Esophagus squamous epithelium (tissue), 5 donors: ENCODE measurements around the gene ADPRHL1. TPM values are rescaled to one million over a fixed set of nuclear protein-coding genes. Genes with fewer than 3 reads are reported as not detected.

ENCODE experiments used
- DNase-seq: peaks from one replicate; lab custom pipeline; 2025; lab: John Stamatoyannopoulos, UW
- H3K27ac ChIP-seq, 4 donors: fragments of 200-600 bp; sonication (generic); one replicate each; pipeline ENCODE4 v1.5.1; 2016 to 2019; ENCODE audit warnings: mild to moderate bottlenecking in 1 of 4
- H3K27me3 ChIP-seq, 4 donors: fragments of 200-600 bp; sonication (generic); 1 replicate in 3 of 4; 2 replicates in 1 of 4; pipeline versions ENCODE4 v1.5.1 to v1.6.0; 2017 to 2021; ENCODE audit warnings: antibody characterized with exemption in 1 of 4
- H3K36me3 ChIP-seq, 3 donors: fragments of 200-600 bp; sonication (generic); one replicate each; pipeline ENCODE4 v1.5.1; 2016 to 2019
- H3K4me1 ChIP-seq, 3 donors: fragments of 200-600 bp; sonication (generic); one replicate each; pipeline ENCODE4 v1.5.1; 2017 to 2019
- H3K4me3 ChIP-seq, 4 donors: fragments of 200-600 bp; sonication (generic); 1 replicate in 3 of 4; 2 replicates in 1 of 4; pipeline ENCODE4 v1.5.1; 2016 to 2019; ENCODE audit warnings: mild to moderate bottlenecking in 2 of 4, moderate library complexity in 1 of 4
- H3K9me3 ChIP-seq, 3 donors: fragments of 200-600 bp; sonication (generic); one replicate each; pipeline ENCODE4 v1.5.1; 2016 to 2019
- CTCF ChIP-seq, 6 experiments: fragments of 450-650 bp in 4 of 6; fragments of 200-600 bp in 2 of 6; sonication (generic) in 2 of 6; IDR thresholded peaks; one replicate each; pipeline ENCODE4 v1.5.1; 2016 to 2019; ENCODE audit warnings: antibody characterized with exemption in 6 of 6, mild to moderate bottlenecking in 4 of 6, moderate library complexity in 4 of 6
- POLR2A ChIP-seq, 4 donors: fragments of 450-650 bp; IDR thresholded peaks; one replicate each; pipeline ENCODE4 v1.6.1; 2017; ENCODE audit warnings: antibody characterized with exemption in 4 of 4, mild to moderate bottlenecking in 4 of 4, moderate library complexity in 3 of 4
- WGBS, 2 donors: methylation state at CpG; one replicate each; pipeline ENCODE4 v1.1.5; 2018; 5-methylcytosine and 5-hydroxymethylcytosine counted together
- intact Hi-C: fragments of 100-400 bp; cut with DNase I; formaldehyde crosslinking; loops from one replicate; pipeline ENCODE4 v1.15.0; 2022
- total RNA-seq, 4 donors: library from RNA; depleted of rRNA; stranded (reverse); fragments of >200 nt; gene quantifications; one replicate each; pipeline ENCODE4 v1.1.0, GENCODE V29; 2016
- donor health status: DM: yes; HTN: yes; CAD: no.

Gene ADPRHL1
- total RNA-seq, 4 donors from 2014 or later: 0.31 to 3.5 (median 2.2) TPM

GRCh38 chr13:113357529-113357928, 95.8 kb downstream of the ADPRHL1 start:
- Histone ChIP-seq H3K27me3 (no peaks in the 10 kb centered on the region), H3K9me3 (no peaks in the 10 kb centered on the region), H3K4me3 (no peak overlapping the region), H3K27ac (no peak overlapping the region), H3K36me3 (peaks cover 0 to 47% (median 0%) of the 10 kb centered on the region in 3 donors), H3K4me1 (peaks cover 0 to 12% (median 0%) of the 10 kb centered on the region in 3 donors)
- DNase-seq: no peak
- WGBS, 2 donors: 86 to 90% methylated on average over 5 of the region's 5 CpGs
- intact Hi-C loops: no loop called here
- TF ChIP-seq CTCF (IDR thresholded peaks at IDR 0.05) (no peak), POLR2A (IDR thresholded peaks at IDR 0.05) (no peak)

GRCh38 chr13:113356596-113356995, 96.7 kb downstream of the ADPRHL1 start:
- intact Hi-C loops: no loop called here
- no peak for DNase-seq
- Histone ChIP-seq H3K27me3 (no peaks in the 10 kb centered on the region), H3K36me3 (peaks cover 0 to 52% (median 0%) of the 10 kb centered on the region in 3 donors), H3K9me3 (no peaks in the 10 kb centered on the region), H3K4me3 (no peak overlapping the region), H3K27ac (no peak overlapping the region), H3K4me1 (peaks cover 0 to 3% (median 0%) of the 10 kb centered on the region in 3 donors)
- TF ChIP-seq CTCF (IDR thresholded peaks at IDR 0.05) (no peak), POLR2A (IDR thresholded peaks at IDR 0.05) (no peak)
- 61 to 67% methylated on average over 4 of the region's 4 CpGs for WGBS, 2 donors

DNA sequence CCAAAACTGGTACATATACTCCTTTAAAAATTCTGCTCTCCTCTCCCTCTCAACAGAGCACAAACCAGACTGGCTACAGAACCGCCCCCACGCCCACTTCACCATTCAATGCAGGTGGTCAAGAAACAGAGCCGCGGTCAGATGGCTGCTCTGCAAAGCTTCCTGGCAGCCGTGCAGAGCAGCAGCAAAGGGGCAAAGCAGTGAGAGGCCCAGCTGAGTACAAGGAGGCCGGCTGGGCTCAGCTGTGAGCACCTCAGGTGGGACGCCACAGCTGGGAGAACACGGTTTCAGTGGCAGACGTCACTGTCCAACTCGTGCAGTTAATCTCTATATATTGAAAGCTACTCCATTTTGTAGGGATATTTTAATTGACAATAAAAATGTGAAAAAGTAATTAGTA, 97.7 kb downstream of the ADPRHL1 start:
- 78 to 89% methylated on average over 3 to 5 of the region's 10 CpGs for WGBS, 2 donors
- H3K27ac ChIP-seq: no peak overlapping the region
- H3K9me3 ChIP-seq: no peaks in the 10 kb centered on the region
- intact Hi-C loops: no loop called here
- peaks cover 0 to 6% (median 0%) of the 10 kb centered on the region in 3 donors for H3K4me1 ChIP-seq
- DNase-seq: no peak
- TF ChIP-seq POLR2A (IDR thresholded peaks at IDR 0.05): no peak
- no peak for TF ChIP-seq CTCF (IDR thresholded peaks at IDR 0.05)
- no peaks in the 10 kb centered on the region for H3K27me3 ChIP-seq
- H3K4me3 ChIP-seq: no peak overlapping the region
- peaks cover 0 to 59% (median 0%) of the 10 kb centered on the region in 3 donors for H3K36me3 ChIP-seq

DNA sequence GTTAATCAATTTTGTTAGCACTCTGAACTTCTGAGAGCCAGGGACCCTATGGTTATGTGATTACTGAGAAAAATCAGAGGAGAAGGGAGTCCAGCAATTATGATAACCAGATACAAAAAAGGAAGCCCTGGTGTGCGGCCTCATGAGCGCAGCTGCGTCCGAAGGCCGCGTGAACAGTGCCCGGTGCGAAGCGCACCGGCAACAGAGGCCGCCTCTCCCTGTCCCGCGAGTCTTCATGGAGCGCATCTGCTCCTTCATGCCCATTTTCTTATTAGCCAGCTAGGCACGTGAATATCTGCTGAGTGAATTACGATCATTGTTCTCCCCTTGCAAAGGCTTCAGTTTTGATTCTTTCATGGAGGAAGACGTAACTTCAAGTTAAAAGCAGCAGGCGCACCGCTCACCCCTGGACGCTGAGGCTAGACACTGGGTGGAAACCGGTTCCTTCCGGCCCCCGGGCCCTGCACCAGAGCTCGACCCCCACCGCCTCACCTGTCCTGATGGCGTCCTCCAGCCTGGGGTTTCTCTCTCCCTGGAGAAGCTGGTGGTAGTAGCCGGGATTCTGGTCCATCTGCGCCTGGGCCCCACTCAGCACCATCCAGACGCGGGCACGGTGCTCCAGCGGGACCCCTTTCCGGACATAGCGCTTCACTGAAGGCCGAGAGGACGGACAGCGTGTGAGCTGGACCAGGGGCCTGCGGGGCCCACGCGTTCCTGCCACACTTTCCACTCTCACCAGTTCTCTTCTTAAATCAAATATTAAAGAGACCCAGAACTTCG, 98.3 kb downstream of the ADPRHL1 start:
- intact Hi-C loops: no loop called here
- TF ChIP-seq CTCF (IDR thresholded peaks at IDR 0.05) (no peak), POLR2A (IDR thresholded peaks at IDR 0.05) (no peak)
- peaks cover 0 to 12% (median 0%) of the 10 kb centered on the region in 3 donors for H3K4me1 ChIP-seq
- H3K27ac ChIP-seq: no peak overlapping the region
- peaks cover 0 to 59% (median 0%) of the 10 kb centered on the region in 3 donors for H3K36me3 ChIP-seq
- WGBS, 2 donors: 95 to 97% methylated on average over 27 to 28 of the region's 41 CpGs
- H3K4me3 ChIP-seq: no peak overlapping the region
- H3K9me3 ChIP-seq: no peaks in the 10 kb centered on the region
- DNase-seq: no peak
- no peaks in the 10 kb centered on the region for H3K27me3 ChIP-seq

DNA sequence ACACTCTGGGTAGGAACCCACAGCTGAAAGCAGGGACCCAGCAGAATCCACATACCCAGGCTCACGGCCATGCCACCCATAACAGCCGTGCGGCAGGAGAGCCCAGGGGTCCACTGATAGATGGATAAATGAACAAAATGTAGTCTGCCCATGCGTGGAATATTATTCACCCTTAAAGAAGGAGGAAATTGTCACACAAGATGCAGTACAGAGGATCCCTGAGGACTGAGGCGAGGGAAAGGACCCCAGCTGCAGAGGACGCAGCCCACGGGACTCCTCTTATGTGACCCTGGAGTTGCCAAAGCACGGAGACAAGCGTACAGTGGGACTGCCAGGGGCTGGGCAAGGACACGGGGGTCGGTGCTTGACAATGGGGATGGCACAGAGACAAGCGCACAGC, 100.0 kb downstream of the ADPRHL1 start:
- Histone ChIP-seq H3K36me3 (peaks cover 0 to 73% (median 8%) of the 10 kb centered on the region in 3 donors), H3K27me3 (no peaks in the 10 kb centered on the region), H3K4me1 (peaks cover 0 to 17% (median 0%) of the 10 kb centered on the region in 3 donors), H3K4me3 (no peak overlapping the region), H3K27ac (no peak overlapping the region), H3K9me3 (no peaks in the 10 kb centered on the region)
- TF ChIP-seq POLR2A (IDR thresholded peaks at IDR 0.05) (no peak), CTCF (IDR thresholded peaks at IDR 0.05) (no peak)
- DNase-seq: no peak
- WGBS, 2 donors: 81 to 85% methylated on average over 8 to 9 of the region's 12 CpGs
- intact Hi-C loops: no loop called here
